ENCODE data around the gene ZNF668. TPM values are rescaled to one million over a fixed set of nuclear protein-coding genes. Genes with fewer than 3 reads are reported as not detected.
A peak's percentile ranks its signal among the peaks of the same experiment; 100 is the strongest.

ZNF668 gene
- total RNA-seq, 1 experiment from 2014 or later: 21.5 TPM

DNA sequence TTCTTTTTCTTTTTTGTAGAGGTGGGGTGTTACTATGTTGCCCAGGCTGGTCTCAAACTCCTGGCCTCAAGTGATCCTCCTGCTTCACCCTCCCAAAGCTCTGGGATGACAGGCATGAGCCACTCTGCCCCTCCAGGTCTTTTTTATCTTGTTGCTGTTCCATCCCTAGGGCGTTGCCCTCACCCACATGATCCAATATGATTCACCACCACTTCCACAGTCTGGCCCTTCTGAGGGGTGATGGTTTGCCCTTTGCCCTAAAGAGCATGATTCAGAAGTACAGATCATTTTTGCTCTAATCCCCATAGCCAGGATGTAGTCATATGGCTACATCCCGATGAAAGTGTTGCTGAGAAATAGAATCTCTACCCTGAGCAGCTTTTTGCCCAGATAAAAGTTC, 21.9 kb downstream of the ZNF668 start:
- peak; percentile 92 for DNase-seq (ENCODE audit: low read depth, low spot score)
- in situ Hi-C loops (cut with HindIII; ENCODE audit: low pct_unique_long_range_greater_than_20kb, low sequenced_read_pairs): no loop called here
- ATAC-seq: peak; percentile 87
- H3K4me3 ChIP-seq (ENCODE audit: low read depth in 2 of 2, low read length in 2 of 2): no peak overlapping the region
- intact Hi-C loops (cut with micrococcal nuclease; ENCODE audit: unreplicated experiment): loop anchor here (1.0 kb wide), 1 partner anchor 22 kb away; the partner anchor contains the start of genes ZNF646 and ZNF668
- no peaks in the 10 kb centered on the region for H3K4me1 ChIP-seq (ENCODE audit: control insufficient read depth, insufficient read depth, low read length)
- no peaks in the 10 kb centered on the region for H3K27me3 ChIP-seq (ENCODE audit: control insufficient read depth, insufficient read depth, low read length)
- CTCF ChIA-PET: no interaction called here
- TF ChIP-seq, protein P1, sequence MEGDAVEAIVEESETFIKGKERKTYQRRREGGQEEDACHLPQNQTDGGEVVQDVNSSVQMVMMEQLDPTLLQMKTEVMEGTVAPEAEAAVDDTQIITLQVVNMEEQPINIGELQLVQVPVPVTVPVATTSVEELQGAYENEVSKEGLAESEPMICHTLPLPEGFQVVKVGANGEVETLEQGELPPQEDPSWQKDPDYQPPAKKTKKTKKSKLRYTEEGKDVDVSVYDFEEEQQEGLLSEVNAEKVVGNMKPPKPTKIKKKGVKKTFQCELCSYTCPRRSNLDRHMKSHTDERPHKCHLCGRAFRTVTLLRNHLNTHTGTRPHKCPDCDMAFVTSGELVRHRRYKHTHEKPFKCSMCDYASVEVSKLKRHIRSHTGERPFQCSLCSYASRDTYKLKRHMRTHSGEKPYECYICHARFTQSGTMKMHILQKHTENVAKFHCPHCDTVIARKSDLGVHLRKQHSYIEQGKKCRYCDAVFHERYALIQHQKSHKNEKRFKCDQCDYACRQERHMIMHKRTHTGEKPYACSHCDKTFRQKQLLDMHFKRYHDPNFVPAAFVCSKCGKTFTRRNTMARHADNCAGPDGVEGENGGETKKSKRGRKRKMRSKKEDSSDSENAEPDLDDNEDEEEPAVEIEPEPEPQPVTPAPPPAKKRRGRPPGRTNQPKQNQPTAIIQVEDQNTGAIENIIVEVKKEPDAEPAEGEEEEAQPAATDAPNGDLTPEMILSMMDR (IDR thresholded peaks at IDR 0.05): no peak
- TF ChIP-seq, protein P2, sequence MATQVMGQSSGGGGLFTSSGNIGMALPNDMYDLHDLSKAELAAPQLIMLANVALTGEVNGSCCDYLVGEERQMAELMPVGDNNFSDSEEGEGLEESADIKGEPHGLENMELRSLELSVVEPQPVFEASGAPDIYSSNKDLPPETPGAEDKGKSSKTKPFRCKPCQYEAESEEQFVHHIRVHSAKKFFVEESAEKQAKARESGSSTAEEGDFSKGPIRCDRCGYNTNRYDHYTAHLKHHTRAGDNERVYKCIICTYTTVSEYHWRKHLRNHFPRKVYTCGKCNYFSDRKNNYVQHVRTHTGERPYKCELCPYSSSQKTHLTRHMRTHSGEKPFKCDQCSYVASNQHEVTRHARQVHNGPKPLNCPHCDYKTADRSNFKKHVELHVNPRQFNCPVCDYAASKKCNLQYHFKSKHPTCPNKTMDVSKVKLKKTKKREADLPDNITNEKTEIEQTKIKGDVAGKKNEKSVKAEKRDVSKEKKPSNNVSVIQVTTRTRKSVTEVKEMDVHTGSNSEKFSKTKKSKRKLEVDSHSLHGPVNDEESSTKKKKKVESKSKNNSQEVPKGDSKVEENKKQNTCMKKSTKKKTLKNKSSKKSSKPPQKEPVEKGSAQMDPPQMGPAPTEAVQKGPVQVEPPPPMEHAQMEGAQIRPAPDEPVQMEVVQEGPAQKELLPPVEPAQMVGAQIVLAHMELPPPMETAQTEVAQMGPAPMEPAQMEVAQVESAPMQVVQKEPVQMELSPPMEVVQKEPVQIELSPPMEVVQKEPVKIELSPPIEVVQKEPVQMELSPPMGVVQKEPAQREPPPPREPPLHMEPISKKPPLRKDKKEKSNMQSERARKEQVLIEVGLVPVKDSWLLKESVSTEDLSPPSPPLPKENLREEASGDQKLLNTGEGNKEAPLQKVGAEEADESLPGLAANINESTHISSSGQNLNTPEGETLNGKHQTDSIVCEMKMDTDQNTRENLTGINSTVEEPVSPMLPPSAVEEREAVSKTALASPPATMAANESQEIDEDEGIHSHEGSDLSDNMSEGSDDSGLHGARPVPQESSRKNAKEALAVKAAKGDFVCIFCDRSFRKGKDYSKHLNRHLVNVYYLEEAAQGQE (IDR thresholded peaks at IDR 0.05; ENCODE audit: insufficient read depth in 1 of 2, low read depth in 2 of 2, low read length in 1 of 2): no peak
- TF ChIP-seq TCF7L2 (IDR thresholded peaks at IDR 0.05; ENCODE audit: low read depth, low read length) (no peak), SIN3A (IDR thresholded peaks at IDR 0.05; ENCODE audit: borderline replicate concordance, insufficient read depth, low read depth, low read length) (no peak), POLR2AphosphoS5 (IDR thresholded peaks at IDR 0.05; ENCODE audit: low read depth, low read length) (no peak)
- no peak overlapping the region for H3K27ac ChIP-seq (ENCODE audit: low read length)
- POLR2A ChIA-PET: no interaction called here
- no peaks in the 10 kb centered on the region for H3K36me3 ChIP-seq (ENCODE audit: control insufficient read depth, insufficient read depth, low read length)
- H3K9me3 ChIP-seq (ENCODE audit: control insufficient read depth, insufficient read depth, low read depth, low read length): no peaks in the 10 kb centered on the region
- no TSS peak for BruUV-seq (replicated peaks)

DNA sequence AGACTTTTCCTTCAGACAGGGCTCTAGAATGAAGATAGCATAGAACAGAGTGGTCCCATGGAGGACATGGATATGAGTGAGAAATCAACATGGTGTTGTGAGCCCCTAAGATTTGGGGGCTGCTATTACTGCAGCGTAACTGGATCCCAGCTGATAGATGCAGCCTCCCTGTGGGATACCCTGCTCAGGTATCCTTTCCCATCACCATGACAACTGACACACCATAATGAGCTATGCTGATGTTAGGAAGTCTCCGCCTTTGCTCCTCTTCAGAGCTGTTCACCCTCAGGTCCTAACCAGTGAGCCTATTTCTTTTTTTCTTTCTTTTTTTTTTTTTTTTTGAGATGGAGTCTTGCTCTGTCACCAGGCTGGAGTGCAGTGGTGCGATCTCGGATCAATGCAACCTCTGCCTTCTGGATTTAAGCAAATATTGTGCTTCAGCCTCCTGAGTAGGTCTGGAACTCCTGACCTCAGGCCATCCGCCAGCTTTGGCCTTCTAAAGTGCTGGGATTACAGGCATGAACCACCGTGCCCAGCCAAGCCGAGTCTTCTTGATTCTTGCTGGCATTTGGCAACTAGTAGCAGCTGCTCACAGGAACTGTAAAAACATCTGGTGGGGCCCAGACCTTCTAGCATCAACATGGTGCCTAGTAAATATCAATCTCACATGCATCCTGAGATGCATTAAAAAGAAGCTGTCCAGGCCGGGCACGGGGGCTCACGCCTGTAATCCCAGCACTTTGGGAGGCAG, 23.6 kb downstream of the ZNF668 start:
- H3K4me1 ChIP-seq (ENCODE audit: control insufficient read depth, insufficient read depth, low read length): no peaks in the 10 kb centered on the region
- no peak for DNase-seq (ENCODE audit: low read depth, low spot score)
- in situ Hi-C loops (cut with HindIII; ENCODE audit: low pct_unique_long_range_greater_than_20kb, low sequenced_read_pairs): no loop called here
- no peak overlapping the region for H3K4me3 ChIP-seq (ENCODE audit: low read depth in 2 of 2, low read length in 2 of 2)
- TF ChIP-seq POLR2AphosphoS5 (IDR thresholded peaks at IDR 0.05; ENCODE audit: low read depth, low read length): no peak
- TF ChIP-seq, protein P1 (IDR thresholded peaks at IDR 0.05): no peak
- TF ChIP-seq, protein P2 (IDR thresholded peaks at IDR 0.05; ENCODE audit: insufficient read depth in 1 of 2, low read depth in 2 of 2, low read length in 1 of 2): no peak
- intact Hi-C loops (cut with micrococcal nuclease; ENCODE audit: unreplicated experiment): no loop called here
- H3K9me3 ChIP-seq (ENCODE audit: control insufficient read depth, insufficient read depth, low read depth, low read length): no peaks in the 10 kb centered on the region
- CTCF ChIA-PET: interaction anchor here (0.7 kb wide), 1 partner anchor 71 kb away, joined by 3 read pairs; no protein-coding TSS in a partner anchor
- H3K36me3 ChIP-seq (ENCODE audit: control insufficient read depth, insufficient read depth, low read length): no peaks in the 10 kb centered on the region
- H3K27me3 ChIP-seq (ENCODE audit: control insufficient read depth, insufficient read depth, low read length): no peaks in the 10 kb centered on the region
- no peak for ATAC-seq
- no peak overlapping the region for H3K27ac ChIP-seq (ENCODE audit: low read length)
- POLR2A ChIA-PET: no interaction called here
- BruUV-seq (replicated peaks): no TSS peak

All from Panc1 (cell line).